ENCODE data around the gene TCF7L2. TPM values are rescaled to one million over a fixed set of nuclear protein-coding genes. Genes with fewer than 3 reads are reported as not detected.

Gene TCF7L2
- total RNA-seq, 1 experiment from 2014 or later: 45.2 TPM

DNA sequence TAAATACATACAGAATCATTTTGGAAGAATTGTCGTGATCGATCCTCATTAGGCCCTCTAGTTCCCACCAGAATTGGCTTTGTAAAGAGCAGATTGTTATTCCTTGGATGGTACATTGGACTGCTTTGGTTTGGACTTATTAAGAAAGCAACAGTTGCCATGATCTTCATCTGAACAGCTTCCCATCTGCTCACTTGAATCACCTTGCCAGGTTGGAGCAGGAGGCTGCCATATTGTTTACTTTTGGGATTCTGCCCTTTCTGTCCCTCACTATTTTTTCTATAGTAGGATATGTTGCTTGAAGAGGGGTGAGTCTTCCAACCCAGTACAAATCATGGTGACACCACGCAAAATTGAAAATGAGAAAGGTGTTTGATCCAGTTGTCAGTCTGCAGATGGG is 199.6 kb downstream of the TCF7L2 start:
- Histone ChIP-seq H3K27ac (ENCODE audit: low read length) (no peak overlapping the region), H3K4me1 (ENCODE audit: control insufficient read depth, insufficient read depth, low read length) (no peaks in the 10 kb centered on the region), H3K36me3 (ENCODE audit: control insufficient read depth, insufficient read depth, low read length) (peaks cover 48% of the 10 kb centered on the region), H3K27me3 (ENCODE audit: control insufficient read depth, insufficient read depth, low read length) (no peaks in the 10 kb centered on the region), H3K9me3 (ENCODE audit: control insufficient read depth, insufficient read depth, low read depth, low read length) (no peaks in the 10 kb centered on the region), H3K4me3 (ENCODE audit: low read depth in 2 of 2, low read length in 2 of 2) (no peak overlapping the region)
- ATAC-seq (no peak), DNase-seq (ENCODE audit: low read depth, low spot score) (no peak)
- POLR2A ChIA-PET: no interaction called here
- intact Hi-C loops (cut with micrococcal nuclease; ENCODE audit: unreplicated experiment) (no loop called here), in situ Hi-C loops (cut with HindIII; ENCODE audit: low pct_unique_long_range_greater_than_20kb, low sequenced_read_pairs) (no loop called here)
- TF ChIP-seq REST (IDR thresholded peaks at IDR 0.05; ENCODE audit: insufficient read depth in 1 of 2, low read depth in 2 of 2, low read length in 1 of 2): no peak
- no peak for TF ChIP-seq SIN3A (IDR thresholded peaks at IDR 0.05; ENCODE audit: borderline replicate concordance, insufficient read depth, low read depth, low read length)
- TF ChIP-seq TCF7L2 (IDR thresholded peaks at IDR 0.05; ENCODE audit: low read depth, low read length): no peak
- TF ChIP-seq CTCF (IDR thresholded peaks at IDR 0.05): no peak
- no peak for TF ChIP-seq POLR2AphosphoS5 (IDR thresholded peaks at IDR 0.05; ENCODE audit: low read depth, low read length)
- CTCF ChIA-PET: no interaction called here
- BruUV-seq (replicated peaks): no TSS peak

GRCh38 chr10:113151190-113151666 is 201.2 kb downstream of the TCF7L2 start:
- Histone ChIP-seq H3K27me3 (ENCODE audit: control insufficient read depth, insufficient read depth, low read length) (no peaks in the 10 kb centered on the region), H3K9me3 (ENCODE audit: control insufficient read depth, insufficient read depth, low read depth, low read length) (no peaks in the 10 kb centered on the region), H3K36me3 (ENCODE audit: control insufficient read depth, insufficient read depth, low read length) (peaks cover 44% of the 10 kb centered on the region), H3K4me1 (ENCODE audit: control insufficient read depth, insufficient read depth, low read length) (no peaks in the 10 kb centered on the region), H3K27ac (ENCODE audit: low read length) (no peak overlapping the region), H3K4me3 (ENCODE audit: low read depth in 2 of 2, low read length in 2 of 2) (no peak overlapping the region)
- ChIA-PET POLR2A (no interaction called here), CTCF (no interaction called here)
- in situ Hi-C loops (cut with HindIII; ENCODE audit: low pct_unique_long_range_greater_than_20kb, low sequenced_read_pairs) (no loop called here), intact Hi-C loops (cut with micrococcal nuclease; ENCODE audit: unreplicated experiment) (no loop called here)
- DNase-seq (ENCODE audit: low read depth, low spot score): no peak
- no peak for ATAC-seq
- no TSS peak for BruUV-seq (replicated peaks)
- TF ChIP-seq POLR2AphosphoS5 (IDR thresholded peaks at IDR 0.05; ENCODE audit: low read depth, low read length) (no peak), TCF7L2 (IDR thresholded peaks at IDR 0.05; ENCODE audit: low read depth, low read length) (no peak), SIN3A (IDR thresholded peaks at IDR 0.05; ENCODE audit: borderline replicate concordance, insufficient read depth, low read depth, low read length) (no peak)

DNA sequence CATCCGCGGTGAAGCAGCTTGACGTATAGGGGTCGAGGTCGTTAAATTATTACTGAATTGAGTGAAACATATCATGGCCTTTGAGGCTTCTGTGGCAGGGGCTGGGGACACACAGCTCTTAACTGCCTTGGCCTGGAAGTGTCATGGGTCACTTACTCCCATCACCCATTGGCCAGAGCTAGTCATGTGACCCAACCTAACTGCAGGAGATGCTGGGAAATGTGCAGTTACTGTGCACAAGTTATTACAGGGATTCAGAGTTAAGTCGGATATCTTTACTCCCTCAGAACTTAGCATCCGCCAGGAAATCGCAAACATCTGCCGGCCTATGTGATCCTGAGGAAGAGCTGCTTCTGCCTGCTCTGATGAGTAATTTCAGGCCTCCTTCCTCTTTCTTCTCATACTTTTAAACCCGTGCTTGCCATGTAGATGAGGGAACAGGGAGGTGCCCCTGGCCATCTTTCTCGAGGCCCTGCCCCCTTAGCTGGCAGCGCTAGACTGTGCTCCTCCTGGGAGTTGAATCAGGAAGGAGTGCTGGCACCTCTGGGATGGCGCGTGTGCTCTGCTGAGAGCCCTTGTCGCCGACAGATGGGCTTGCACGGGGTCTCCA is 203.6 kb downstream of the TCF7L2 start:
- CTCF ChIA-PET: no interaction called here
- in situ Hi-C loops (cut with HindIII; ENCODE audit: low pct_unique_long_range_greater_than_20kb, low sequenced_read_pairs): no loop called here

More for the DNA sequence above, 203.6 kb downstream of the TCF7L2 start:
- no peaks in the 10 kb centered on the region for H3K4me1 ChIP-seq (ENCODE audit: control insufficient read depth, insufficient read depth, low read length)
- ATAC-seq (no peak), DNase-seq (ENCODE audit: low read depth, low spot score) (no peak)
- no peaks in the 10 kb centered on the region for H3K27me3 ChIP-seq (ENCODE audit: control insufficient read depth, insufficient read depth, low read length)
- no peaks in the 10 kb centered on the region for H3K9me3 ChIP-seq (ENCODE audit: control insufficient read depth, insufficient read depth, low read depth, low read length)
- TF ChIP-seq SIN3A (IDR thresholded peaks at IDR 0.05; ENCODE audit: borderline replicate concordance, insufficient read depth, low read depth, low read length): no peak
- no peak for TF ChIP-seq POLR2AphosphoS5 (IDR thresholded peaks at IDR 0.05; ENCODE audit: low read depth, low read length)
- no peak for TF ChIP-seq CTCF (IDR thresholded peaks at IDR 0.05)
- no peak overlapping the region for H3K4me3 ChIP-seq (ENCODE audit: low read depth in 2 of 2, low read length in 2 of 2)
- intact Hi-C loops (cut with micrococcal nuclease; ENCODE audit: unreplicated experiment): no loop called here
- H3K27ac ChIP-seq (ENCODE audit: low read length): no peak overlapping the region
- H3K36me3 ChIP-seq (ENCODE audit: control insufficient read depth, insufficient read depth, low read length): peaks cover 37% of the 10 kb centered on the region
- no TSS peak for BruUV-seq (replicated peaks)
- POLR2A ChIA-PET: interaction anchor here (0.5 kb wide), 1 partner anchor 195 kb away, joined by 3 read pairs; no protein-coding TSS in a partner anchor
